ENCODE data around the gene DDAH1. TPM values are rescaled to one million over a fixed set of nuclear protein-coding genes. Genes with fewer than 3 reads are reported as not detected.

Gene DDAH1
- total and polyA plus RNA-seq, 9 donors: 29.6 to 51.2 (median 37.2) TPM

GRCh38 chr1:85427331-85427730, 37.6 kb downstream of the DDAH1 start:
- H3K4me1 ChIP-seq (ENCODE audit: control insufficient read depth, insufficient read depth, low read length): no peaks in the 10 kb centered on the region
- no CpG with 5 or more reads among the region's 1 CpG for whole genome bisulfite sequencing (ENCODE audit: insufficient coverage)
- no peak overlapping the region for H3K27ac ChIP-seq (ENCODE audit: low read length)
- H3K9me3 ChIP-seq (replicated peaks; ENCODE audit: control insufficient read depth, low read depth, low read length): no peaks in the 10 kb centered on the region
- H3K4me3 ChIP-seq (ENCODE audit: low read length): no peak overlapping the region
- no peaks in the 10 kb centered on the region for H3K27me3 ChIP-seq (ENCODE audit: control insufficient read depth, insufficient read depth, low read length)
- H3K36me3 ChIP-seq (ENCODE audit: control insufficient read depth, insufficient read depth, low read length): no peaks in the 10 kb centered on the region
- peak; percentile 85 for DNase-seq

GRCh38 chr1:85421179-85421578, 43.8 kb downstream of the DDAH1 start:
- Histone ChIP-seq H3K4me1 (ENCODE audit: control insufficient read depth, insufficient read depth, low read length) (no peaks in the 10 kb centered on the region), H3K9me3 (replicated peaks; ENCODE audit: control insufficient read depth, low read depth, low read length) (peaks cover 5% of the 10 kb centered on the region), H3K36me3 (ENCODE audit: control insufficient read depth, insufficient read depth, low read length) (no peaks in the 10 kb centered on the region), H3K4me3 (ENCODE audit: low read length) (no peak overlapping the region), H3K27ac (ENCODE audit: low read length) (no peak overlapping the region), H3K27me3 (ENCODE audit: control insufficient read depth, insufficient read depth, low read length) (no peaks in the 10 kb centered on the region)
- WGBS (ENCODE audit: insufficient coverage): no CpG with 5 or more reads among the region's 1 CpG
- no peak for DNase-seq

- Histone ChIP-seq H3K27ac (ENCODE audit: low read length) (no peak overlapping the region), H3K36me3 (ENCODE audit: control insufficient read depth, insufficient read depth, low read length) (no peaks in the 10 kb centered on the region), H3K4me3 (ENCODE audit: low read length) (no peak overlapping the region), H3K4me1 (ENCODE audit: control insufficient read depth, insufficient read depth, low read length) (no peaks in the 10 kb centered on the region), H3K9me3 (replicated peaks; ENCODE audit: control insufficient read depth, low read depth, low read length) (peaks cover 5% of the 10 kb centered on the region), H3K27me3 (ENCODE audit: control insufficient read depth, insufficient read depth, low read length) (no peaks in the 10 kb centered on the region)
- DNase-seq: no peak
- 0% methylated on average over 1 of the region's 1 CpG for WGBS (ENCODE audit: insufficient coverage)
Observed at GRCh38 chr1:85420199-85420598, 44.8 kb downstream of the DDAH1 start.

- no peak for DNase-seq
- no peaks in the 10 kb centered on the region for H3K4me1 ChIP-seq (ENCODE audit: control insufficient read depth, insufficient read depth, low read length)
Observed at GRCh38 chr1:85417876-85418275, 47.1 kb downstream of the DDAH1 start.

GRCh38 chr1:85417017-85417416, 47.9 kb downstream of the DDAH1 start:
- no peaks in the 10 kb centered on the region for H3K4me1 ChIP-seq (ENCODE audit: control insufficient read depth, insufficient read depth, low read length)
- no peak overlapping the region for H3K4me3 ChIP-seq (ENCODE audit: low read length)
- no peaks in the 10 kb centered on the region for H3K27me3 ChIP-seq (ENCODE audit: control insufficient read depth, insufficient read depth, low read length)
- H3K27ac ChIP-seq (ENCODE audit: low read length): no peak overlapping the region
- no peak for DNase-seq
- no peaks in the 10 kb centered on the region for H3K36me3 ChIP-seq (ENCODE audit: control insufficient read depth, insufficient read depth, low read length)
- peaks cover 5% of the 10 kb centered on the region for H3K9me3 ChIP-seq (replicated peaks; ENCODE audit: control insufficient read depth, low read depth, low read length)
- 45% methylated on average over 3 of the region's 5 CpGs for WGBS (ENCODE audit: insufficient coverage)

More at GRCh38 chr1:85417876-85418275, 47.1 kb downstream of the DDAH1 start:
- no CpG with 5 or more reads among the region's 3 CpGs for WGBS (ENCODE audit: insufficient coverage)
- peaks cover 5% of the 10 kb centered on the region for H3K9me3 ChIP-seq (replicated peaks; ENCODE audit: control insufficient read depth, low read depth, low read length)
- H3K4me3 ChIP-seq (ENCODE audit: low read length): no peak overlapping the region
- no peaks in the 10 kb centered on the region for H3K27me3 ChIP-seq (ENCODE audit: control insufficient read depth, insufficient read depth, low read length)
- no peak overlapping the region for H3K27ac ChIP-seq (ENCODE audit: low read length)
- no peaks in the 10 kb centered on the region for H3K36me3 ChIP-seq (ENCODE audit: control insufficient read depth, insufficient read depth, low read length)

GRCh38 chr1:85413169-85413568, 51.8 kb downstream of the DDAH1 start:
- Histone ChIP-seq H3K4me1 (ENCODE audit: control insufficient read depth, insufficient read depth, low read length) (peaks cover 2% of the 10 kb centered on the region), H3K9me3 (replicated peaks; ENCODE audit: control insufficient read depth, low read depth, low read length) (no peaks in the 10 kb centered on the region), H3K27me3 (ENCODE audit: control insufficient read depth, insufficient read depth, low read length) (no peaks in the 10 kb centered on the region), H3K4me3 (ENCODE audit: low read length) (no peak overlapping the region), H3K36me3 (ENCODE audit: control insufficient read depth, insufficient read depth, low read length) (no peaks in the 10 kb centered on the region), H3K27ac (ENCODE audit: low read length) (no peak overlapping the region)
- peak; percentile 76 for DNase-seq
- WGBS (ENCODE audit: insufficient coverage): no CpG with 5 or more reads among the region's 1 CpG

GRCh38 chr1:85411567-85412305, 53.2 kb downstream of the DDAH1 start:
- no peaks in the 10 kb centered on the region for H3K27me3 ChIP-seq (ENCODE audit: control insufficient read depth, insufficient read depth, low read length)
- H3K4me3 ChIP-seq (ENCODE audit: low read length): no peak overlapping the region
- no peaks in the 10 kb centered on the region for H3K36me3 ChIP-seq (ENCODE audit: control insufficient read depth, insufficient read depth, low read length)
- peaks cover 2% of the 10 kb centered on the region for H3K4me1 ChIP-seq (ENCODE audit: control insufficient read depth, insufficient read depth, low read length)
- no peak overlapping the region for H3K27ac ChIP-seq (ENCODE audit: low read length)
- DNase-seq: no peak
- H3K9me3 ChIP-seq (replicated peaks; ENCODE audit: control insufficient read depth, low read depth, low read length): no peaks in the 10 kb centered on the region
- WGBS (ENCODE audit: insufficient coverage): 80% methylated on average over 3 of the region's 5 CpGs

- WGBS (ENCODE audit: insufficient coverage): 90% methylated on average over 1 of the region's 3 CpGs
- Histone ChIP-seq H3K4me1 (ENCODE audit: control insufficient read depth, insufficient read depth, low read length) (peaks cover 2% of the 10 kb centered on the region), H3K9me3 (replicated peaks; ENCODE audit: control insufficient read depth, low read depth, low read length) (no peaks in the 10 kb centered on the region), H3K4me3 (ENCODE audit: low read length) (no peak overlapping the region), H3K27ac (ENCODE audit: low read length) (no peak overlapping the region), H3K36me3 (ENCODE audit: control insufficient read depth, insufficient read depth, low read length) (no peaks in the 10 kb centered on the region), H3K27me3 (ENCODE audit: control insufficient read depth, insufficient read depth, low read length) (no peaks in the 10 kb centered on the region)
- no peak for DNase-seq
Observed at GRCh38 chr1:85409516-85409915, 55.4 kb downstream of the DDAH1 start.

- DNase-seq: no peak
- no peaks in the 10 kb centered on the region for H3K9me3 ChIP-seq (replicated peaks; ENCODE audit: control insufficient read depth, low read depth, low read length)
- peak overlapping the region; percentile 80 for H3K27ac ChIP-seq (ENCODE audit: low read length)
- no peaks in the 10 kb centered on the region for H3K36me3 ChIP-seq (ENCODE audit: control insufficient read depth, insufficient read depth, low read length)
- WGBS (ENCODE audit: insufficient coverage): no CpG with 5 or more reads among the region's 5 CpGs
- no peak overlapping the region for H3K4me3 ChIP-seq (ENCODE audit: low read length)
- H3K4me1 ChIP-seq (ENCODE audit: control insufficient read depth, insufficient read depth, low read length): peaks cover 5% of the 10 kb centered on the region
- H3K27me3 ChIP-seq (ENCODE audit: control insufficient read depth, insufficient read depth, low read length): no peaks in the 10 kb centered on the region
Observed at GRCh38 chr1:85407746-85408377, 57.1 kb downstream of the DDAH1 start.

GRCh38 chr1:85406887-85407533, 57.9 kb downstream of the DDAH1 start:
- no peaks in the 10 kb centered on the region for H3K36me3 ChIP-seq (ENCODE audit: control insufficient read depth, insufficient read depth, low read length)
- no CpG with 5 or more reads among the region's 3 CpGs for WGBS (ENCODE audit: insufficient coverage)
- no peaks in the 10 kb centered on the region for H3K9me3 ChIP-seq (replicated peaks; ENCODE audit: control insufficient read depth, low read depth, low read length)
- DNase-seq: peak; percentile 98
- no peaks in the 10 kb centered on the region for H3K27me3 ChIP-seq (ENCODE audit: control insufficient read depth, insufficient read depth, low read length)
- no peak overlapping the region for H3K4me3 ChIP-seq (ENCODE audit: low read length)
- peaks cover 5% of the 10 kb centered on the region for H3K4me1 ChIP-seq (ENCODE audit: control insufficient read depth, insufficient read depth, low read length)
- H3K27ac ChIP-seq (ENCODE audit: low read length): peak overlapping the region; percentile 80

Data from muscle of leg (tissue), 11 donors.